Measurements from ENCODE around the gene ZNF628.

Gene ZNF628

GRCh38 chr19:55451163-55451964, 25.1 kb upstream of the ZNF628 start:
- DNase-seq = peak; percentile 21

- DNase-seq = peak; percentile 25
Measured at GRCh38 chr19:55451965-55452748, 24.3 kb upstream of the ZNF628 start.

- peak; percentile 53 for DNase-seq
Measured at GRCh38 chr19:55452749-55453346, 23.6 kb upstream of the ZNF628 start.

- no peak for DNase-seq
Measured at GRCh38 chr19:55453511-55454260, 22.7 kb upstream of the ZNF628 start.

GRCh38 chr19:55454787-55455243, 21.6 kb upstream of the ZNF628 start:
- DNase-seq = peak; percentile 59

GRCh38 chr19:55455576-55456235, 20.7 kb upstream of the ZNF628 start:
- DNase-seq = no peak

- DNase-seq = no peak
Measured at GRCh38 chr19:55456347-55456746, 20.1 kb upstream of the ZNF628 start.

GRCh38 chr19:55457683-55458457, 18.5 kb upstream of the ZNF628 start:
- DNase-seq = no peak

GRCh38 chr19:55459551-55459949, 16.9 kb upstream of the ZNF628 start:
- no peak for DNase-seq

- DNase-seq = no peak
Measured at GRCh38 chr19:55459950-55460657, 16.3 kb upstream of the ZNF628 start.

- DNase-seq = peak; percentile 47
Measured at GRCh38 chr19:55460670-55461258, 15.7 kb upstream of the ZNF628 start.

GRCh38 chr19:55461259-55461973, 15.0 kb upstream of the ZNF628 start, which contains the start of gene ISOC2:
Gene ISOC2 (minus strand): TSS chr19:55461642. CDS start chr19:55456486, 5,156 bp downstream.
- peak; percentile 100 for DNase-seq

GRCh38 chr19:55461974-55462626, 14.3 kb upstream of the ZNF628 start:
- no peak for DNase-seq

- no peak for DNase-seq
Measured at GRCh38 chr19:55462722-55463121, 13.7 kb upstream of the ZNF628 start.

- no peak for DNase-seq
Measured at GRCh38 chr19:55463583-55464031, 12.8 kb upstream of the ZNF628 start.

- no peak for DNase-seq
Measured at GRCh38 chr19:55464039-55464661, 12.3 kb upstream of the ZNF628 start.

GRCh38 chr19:55464662-55465054, 11.8 kb upstream of the ZNF628 start, which contains the start of gene C19orf85:
Gene C19orf85 (minus strand): TSS chr19:55464751. CDS start chr19:55464554, 197 bp downstream.
- no peak for DNase-seq
